C4-2B (cell line): ENCODE results near the gene BTBD9.

Experiments used
- H3K27ac ChIP-seq: fragments of 450-650 bp; 2 replicates; pipeline ENCODE4 v1.5.1; 2017
- ZFX ChIP-seq: fragments of 450-650 bp; IDR thresholded peaks from 2 replicates; pipeline ENCODE4 v1.6.1; 2017
- TF ChIP-seq, protein P1 (sequence below): fragments of 450-650 bp; conservative IDR thresholded peaks from 2 replicates; pipeline ENCODE4 v1.5.1; 2017; ENCODE audit warnings: mild to moderate bottlenecking

BTBD9 gene

DNA sequence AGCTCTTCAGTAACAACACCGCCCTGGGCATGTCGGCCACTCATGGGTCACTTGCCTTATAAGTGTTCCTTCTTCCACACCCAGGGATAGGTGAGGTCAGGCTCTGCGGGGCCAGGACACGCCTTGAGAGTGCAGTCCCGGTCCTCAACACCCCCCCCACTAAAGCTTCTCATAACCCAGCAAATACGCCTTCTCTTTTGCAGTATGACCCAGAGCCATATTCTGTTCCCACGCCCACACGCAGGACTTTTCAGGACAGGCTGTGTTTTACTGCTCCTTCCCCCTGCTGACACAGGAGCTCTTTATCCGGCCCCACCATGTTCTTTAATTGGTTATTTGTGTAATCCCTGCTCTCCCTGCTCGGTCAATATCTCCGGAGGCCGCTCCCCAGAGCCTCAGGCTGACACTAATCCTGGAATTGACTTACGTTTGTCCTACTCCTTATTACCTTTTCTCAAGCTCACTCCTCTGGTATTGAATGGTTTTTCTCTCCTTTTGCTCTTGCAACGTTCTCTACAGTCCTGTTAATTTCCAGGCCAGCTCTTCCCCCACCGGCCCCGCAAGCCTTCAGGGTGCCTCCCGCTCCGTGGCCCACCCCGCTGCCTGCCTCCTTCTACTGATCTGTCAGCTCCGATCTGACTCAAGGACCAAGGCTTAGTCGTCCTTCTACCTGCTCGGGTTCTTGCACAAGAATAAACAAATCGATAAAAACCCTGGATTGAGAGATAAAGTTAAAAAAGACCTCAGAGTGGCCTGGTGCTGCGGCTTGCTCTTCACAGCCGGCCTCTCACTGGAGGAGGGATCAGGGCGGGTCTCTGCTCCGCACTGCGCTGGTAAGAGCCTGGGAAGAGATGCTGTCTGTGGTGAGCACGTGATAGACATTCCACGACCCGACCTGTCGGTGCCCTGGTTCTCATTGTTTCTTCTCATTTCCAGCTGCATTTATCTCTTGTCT lies 462.7 kb downstream of the BTBD9 start:
- TF ChIP-seq, protein P1, sequence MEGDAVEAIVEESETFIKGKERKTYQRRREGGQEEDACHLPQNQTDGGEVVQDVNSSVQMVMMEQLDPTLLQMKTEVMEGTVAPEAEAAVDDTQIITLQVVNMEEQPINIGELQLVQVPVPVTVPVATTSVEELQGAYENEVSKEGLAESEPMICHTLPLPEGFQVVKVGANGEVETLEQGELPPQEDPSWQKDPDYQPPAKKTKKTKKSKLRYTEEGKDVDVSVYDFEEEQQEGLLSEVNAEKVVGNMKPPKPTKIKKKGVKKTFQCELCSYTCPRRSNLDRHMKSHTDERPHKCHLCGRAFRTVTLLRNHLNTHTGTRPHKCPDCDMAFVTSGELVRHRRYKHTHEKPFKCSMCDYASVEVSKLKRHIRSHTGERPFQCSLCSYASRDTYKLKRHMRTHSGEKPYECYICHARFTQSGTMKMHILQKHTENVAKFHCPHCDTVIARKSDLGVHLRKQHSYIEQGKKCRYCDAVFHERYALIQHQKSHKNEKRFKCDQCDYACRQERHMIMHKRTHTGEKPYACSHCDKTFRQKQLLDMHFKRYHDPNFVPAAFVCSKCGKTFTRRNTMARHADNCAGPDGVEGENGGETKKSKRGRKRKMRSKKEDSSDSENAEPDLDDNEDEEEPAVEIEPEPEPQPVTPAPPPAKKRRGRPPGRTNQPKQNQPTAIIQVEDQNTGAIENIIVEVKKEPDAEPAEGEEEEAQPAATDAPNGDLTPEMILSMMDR = no peak
- no peak for TF ChIP-seq ZFX
- no peak overlapping the region for H3K27ac ChIP-seq

- TF ChIP-seq ZFX = no peak
- TF ChIP-seq, protein P1 = no peak
- no peak overlapping the region for H3K27ac ChIP-seq
Observed at GRCh38 chr6:38175786-38176185, 463.9 kb downstream of the BTBD9 start.

- TF ChIP-seq, protein P1 = no peak
- TF ChIP-seq ZFX = no peak
- no peak overlapping the region for H3K27ac ChIP-seq
Observed at GRCh38 chr6:38174806-38175495, 464.8 kb downstream of the BTBD9 start.

DNA sequence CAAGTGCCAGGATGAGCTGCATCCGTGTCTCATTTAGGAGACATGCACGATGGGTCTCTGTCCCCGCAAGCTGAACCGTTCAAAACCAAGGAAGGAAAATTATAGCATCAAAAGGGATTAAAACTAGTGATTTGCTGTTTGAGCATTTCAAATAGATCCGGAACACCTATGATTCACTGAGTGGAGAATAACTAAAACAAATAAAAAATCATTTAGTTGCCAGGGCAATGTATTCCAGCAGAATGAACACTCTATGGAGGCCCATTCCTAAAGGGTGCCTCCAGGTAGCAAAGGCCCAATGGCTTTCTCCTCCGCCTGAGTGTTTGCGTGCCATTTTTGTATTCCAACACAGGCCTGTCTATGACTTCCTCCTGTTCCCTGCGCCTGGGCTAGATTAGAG lies 465.4 kb downstream of the BTBD9 start:
- H3K27ac ChIP-seq = no peak overlapping the region
- no peak for TF ChIP-seq ZFX
- TF ChIP-seq, protein P1 = no peak

- H3K27ac ChIP-seq = no peak overlapping the region
- TF ChIP-seq, protein P1 = no peak
- no peak for TF ChIP-seq ZFX
Observed at GRCh38 chr6:38173909-38174308, 465.8 kb downstream of the BTBD9 start.

- TF ChIP-seq, protein P1 = no peak
- no peak for TF ChIP-seq ZFX
- H3K27ac ChIP-seq = no peak overlapping the region
Observed at GRCh38 chr6:38172739-38173410, 466.9 kb downstream of the BTBD9 start.
